GOT3 (cell line): ENCODE results near the gene GTF2H3.
"Not testable (repeated sequence)": the region's sequence is repeated elsewhere in the genome, so short reads cannot be mapped to it uniquely, and the experiment has no call there.

Experiments
- DNase-seq: peaks from one replicate; lab custom pipeline; 2025; ENCODE audit warnings: mixed read lengths; lab: John Stamatoyannopoulos, UW

Gene GTF2H3

GRCh38 chr12:123633379-123634141 is at the start of gene GTF2H3, which contains the start of gene EIF2B1:
GTF2H3 (plus strand) TSS chr12:123633829; CDS start chr12:123633860, 31 bp downstream.
EIF2B1 (minus strand) TSS chr12:123633686; CDS start chr12:123633557, 129 bp downstream.
- peak; percentile 77 for DNase-seq

DNA sequence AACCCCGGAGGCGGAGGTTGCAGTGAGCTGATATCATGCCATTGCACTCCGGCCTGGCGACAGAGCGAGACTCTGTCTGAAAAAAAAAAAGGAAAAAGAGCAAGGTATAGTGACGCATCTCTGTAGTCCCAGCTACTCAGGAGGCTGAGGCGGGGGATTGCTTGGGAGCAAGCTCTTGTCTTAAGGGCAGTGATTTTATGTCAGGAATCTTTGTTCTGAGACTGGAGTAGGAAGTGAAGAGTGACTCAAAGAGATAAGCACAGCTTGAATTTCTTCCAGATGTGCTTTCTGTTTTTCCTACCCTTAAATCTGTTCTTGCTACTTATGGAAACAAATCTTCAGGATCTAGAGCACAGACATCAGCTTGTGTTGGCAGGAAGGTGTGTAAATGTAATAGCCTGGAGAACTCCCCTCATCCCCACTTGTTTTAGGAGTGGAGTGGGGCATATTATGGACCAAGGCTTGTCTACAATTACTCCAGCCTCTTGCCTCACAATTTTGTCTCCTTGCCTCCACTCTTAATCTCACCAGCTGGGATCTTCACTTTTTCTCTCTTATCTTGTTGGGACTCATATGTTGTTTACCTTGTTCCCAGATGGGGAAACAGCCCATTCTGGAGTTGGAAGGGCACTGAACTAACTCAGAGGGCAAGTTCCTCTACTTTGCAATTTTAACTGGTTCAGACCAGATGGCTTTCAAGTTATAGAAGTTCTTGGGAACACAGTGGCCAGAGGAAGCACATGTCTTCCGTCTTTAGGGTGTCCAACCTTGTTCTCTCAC is 41.7 kb upstream of the GTF2H3 start:
- no peak for DNase-seq

DNA sequence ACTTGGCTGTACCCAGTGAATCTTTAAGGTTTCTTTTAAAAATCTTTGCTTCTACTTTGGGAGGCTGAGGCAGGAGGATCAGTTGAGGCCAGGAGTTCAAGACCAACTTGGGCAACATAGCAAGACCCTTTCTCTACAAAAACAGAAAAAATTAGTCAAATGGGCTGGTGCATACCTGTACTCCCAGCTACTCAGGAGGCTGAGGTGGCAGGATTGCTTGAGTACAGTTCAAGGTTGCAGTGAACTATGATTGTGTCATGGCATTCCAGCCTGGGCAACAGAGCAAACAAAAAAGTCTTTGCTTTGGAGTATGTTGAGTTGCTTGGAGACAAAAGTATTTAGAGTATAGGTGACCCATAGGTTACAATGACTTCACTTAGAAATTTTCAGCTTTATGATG is 37.9 kb upstream of the GTF2H3 start:
- DNase-seq: no peak

- DNase-seq: no peak
Measured at GRCh38 chr12:123597100-123597499, 36.5 kb upstream of the GTF2H3 start.

DNA sequence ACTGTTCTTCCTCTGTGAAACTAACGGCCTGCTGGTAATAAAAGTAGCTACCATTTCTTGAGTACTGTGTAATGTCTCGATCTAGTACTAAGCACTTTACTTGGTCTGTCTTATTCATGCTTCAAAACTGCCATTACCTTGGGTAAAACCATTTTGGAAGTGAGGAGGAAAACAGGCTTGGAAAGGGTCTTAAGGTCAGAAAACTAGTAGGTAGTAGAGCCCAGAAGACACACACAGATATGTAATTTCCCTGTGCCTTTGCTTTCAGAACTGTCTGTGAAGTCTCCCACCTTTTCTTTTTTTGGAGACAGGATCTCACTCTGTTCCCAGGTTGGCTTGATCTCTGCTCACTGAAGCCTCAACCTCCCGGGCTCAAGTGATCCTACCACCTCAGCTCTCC is 35.1 kb upstream of the GTF2H3 start:
- no peak for DNase-seq

DNA sequence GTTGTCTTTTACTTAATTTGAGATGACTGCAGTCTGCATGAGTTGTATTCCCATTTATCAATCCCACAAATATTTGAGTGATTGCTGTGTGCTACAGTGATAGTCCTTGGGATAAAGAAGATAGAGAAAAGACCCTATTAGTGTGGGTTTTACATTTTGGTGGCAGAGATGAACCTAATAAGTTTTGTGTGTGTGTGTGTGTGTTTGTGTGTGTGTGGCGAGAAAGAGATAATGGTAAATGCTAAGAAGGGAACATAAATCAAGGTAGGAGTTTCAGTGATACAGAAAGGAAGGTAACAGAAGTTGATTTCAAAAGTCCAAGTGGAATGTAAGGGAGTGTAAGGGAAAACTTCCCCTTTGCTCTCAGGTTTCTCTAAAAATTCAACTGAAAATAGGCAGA is 34.3 kb upstream of the GTF2H3 start:
- no peak for DNase-seq

DNA sequence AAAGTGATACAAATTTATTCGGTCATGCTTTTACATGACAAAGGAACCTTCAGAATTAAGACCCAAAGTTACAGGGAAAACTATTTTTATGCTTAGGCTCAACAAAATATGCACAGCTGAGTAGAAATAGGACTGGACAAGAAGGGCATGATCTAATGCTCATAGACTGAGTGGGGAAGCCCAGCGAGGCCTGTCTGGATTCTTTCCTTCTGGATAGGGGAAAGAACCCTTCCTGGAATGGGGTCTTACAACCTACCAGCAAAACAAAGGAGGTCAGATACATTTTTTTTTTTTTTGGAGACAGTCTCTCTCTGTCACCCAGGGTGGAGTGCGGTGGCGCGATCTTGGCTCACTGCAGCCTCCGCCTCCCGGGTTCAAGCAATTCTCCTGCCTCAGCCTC is 33.9 kb upstream of the GTF2H3 start:
- DNase-seq: no peak

GRCh38 chr12:123601602-123602489 is 31.8 kb upstream of the GTF2H3 start, which contains the start of gene DDX55:
DDX55 (plus strand) TSS chr12:123602099; CDS start chr12:123602149, 50 bp downstream.
- peak; percentile 42 for DNase-seq

DNA sequence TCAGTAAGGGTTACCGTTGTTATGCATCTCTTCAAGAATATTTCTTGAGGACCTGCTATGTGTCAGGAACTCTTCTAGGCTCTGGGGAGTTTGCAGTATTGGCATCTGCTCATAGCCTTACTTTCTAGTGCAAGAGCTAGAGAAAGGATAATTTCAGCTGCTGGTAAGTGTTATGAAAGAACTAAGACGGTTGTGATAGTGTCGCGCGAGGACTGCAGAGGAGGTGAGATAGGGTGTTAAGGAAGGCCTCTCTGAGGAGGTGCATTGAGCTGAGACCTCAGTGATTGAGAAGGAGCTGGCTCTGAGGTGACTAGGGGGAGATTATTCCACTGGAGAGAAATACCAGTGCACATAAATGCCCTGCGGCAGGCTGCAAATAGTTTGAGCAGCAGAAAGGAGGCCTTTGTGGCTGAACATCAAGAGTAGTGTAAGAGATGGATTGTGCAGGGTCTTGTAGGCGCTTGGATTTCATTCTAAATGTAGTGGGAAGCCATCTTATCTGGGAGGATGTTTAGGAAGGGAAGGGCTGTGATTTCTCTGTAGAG is 30.9 kb upstream of the GTF2H3 start:
- no peak for DNase-seq

DNA sequence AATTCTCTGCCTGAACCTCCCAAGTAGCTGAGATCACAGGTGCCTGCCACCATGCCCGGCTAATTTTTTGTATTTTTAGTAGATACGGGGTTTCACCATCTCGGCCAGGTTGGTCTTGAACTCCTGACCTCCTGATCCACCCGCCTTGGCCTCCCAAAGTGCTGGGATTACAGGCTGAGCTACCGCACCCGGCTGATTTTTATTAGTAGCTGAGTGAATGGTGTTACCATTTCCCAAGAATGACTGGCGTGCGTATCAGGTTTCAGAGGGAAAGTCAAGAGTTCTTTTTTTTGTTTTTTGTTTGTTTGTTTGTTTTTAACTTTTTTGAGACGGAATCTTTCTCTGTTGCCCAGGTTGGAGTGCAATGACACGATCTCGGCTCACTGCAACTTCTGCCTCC is 30.1 kb upstream of the GTF2H3 start:
- not testable (repeated sequence) for DNase-seq

GRCh38 chr12:123607756-123608155 is 25.9 kb upstream of the GTF2H3 start:
- no peak for DNase-seq

- no peak for DNase-seq
Measured at GRCh38 chr12:123608182-123608581, 25.4 kb upstream of the GTF2H3 start.

DNA sequence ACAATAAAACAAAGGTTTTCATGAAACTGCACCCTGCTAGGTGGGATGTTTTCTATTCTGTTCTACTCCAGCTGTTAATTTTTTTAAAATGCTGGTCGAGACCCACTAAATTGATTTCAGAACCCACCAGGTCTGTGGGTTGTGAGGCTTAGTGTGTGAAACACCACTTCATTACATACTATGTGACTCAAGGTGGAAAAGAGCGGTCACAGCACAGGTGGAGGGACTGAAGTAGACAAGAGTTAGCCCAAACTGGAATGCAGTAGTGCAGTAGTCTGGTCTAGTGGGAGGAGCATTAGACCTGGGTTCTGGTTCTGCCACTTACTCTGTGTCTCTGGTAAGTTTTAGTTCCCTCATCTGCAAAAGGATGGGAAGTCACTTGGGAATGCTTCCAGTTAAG is 19.5 kb upstream of the GTF2H3 start:
- DNase-seq: no peak

GRCh38 chr12:123614531-123614930 is 19.1 kb upstream of the GTF2H3 start:
- peak; percentile 32 for DNase-seq

DNA sequence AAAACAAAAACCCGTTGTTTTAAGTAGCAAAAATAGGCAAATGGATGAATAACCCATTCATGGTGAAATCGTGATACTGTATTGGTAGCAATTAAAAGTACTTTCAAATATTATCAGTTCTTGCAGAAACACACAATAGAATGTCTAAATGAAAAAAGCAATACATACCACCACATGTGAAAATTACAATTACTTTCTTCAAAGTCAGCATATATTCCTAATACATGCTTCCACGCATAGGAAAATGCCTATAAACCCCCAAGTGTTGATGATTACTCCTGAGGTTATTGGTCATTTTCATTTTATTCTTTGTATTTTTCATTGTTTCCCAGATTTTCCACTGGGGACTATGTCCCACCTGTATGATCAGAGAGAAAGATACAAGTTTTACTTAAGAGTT is 16.5 kb upstream of the GTF2H3 start:
- DNase-seq: no peak

DNA sequence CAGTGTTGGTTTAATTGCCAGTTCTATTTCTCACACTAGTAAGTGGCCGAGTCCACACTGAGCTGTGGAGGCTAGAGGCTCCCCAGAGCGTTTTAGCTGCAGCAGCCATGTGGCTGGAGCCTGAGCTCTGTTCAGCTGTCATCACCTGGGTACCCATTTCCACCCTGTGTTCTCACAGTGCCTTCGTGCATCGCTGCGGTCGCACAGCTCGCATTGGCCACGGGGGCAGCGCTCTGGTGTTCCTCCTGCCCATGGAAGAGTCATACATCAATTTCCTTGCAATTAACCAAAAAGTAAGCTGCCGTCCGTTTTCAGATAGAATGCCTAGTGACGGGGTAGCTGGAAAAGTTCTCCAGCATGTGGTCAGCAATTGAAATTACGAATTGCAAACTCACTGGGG is 16.0 kb upstream of the GTF2H3 start:
- DNase-seq: no peak

DNA sequence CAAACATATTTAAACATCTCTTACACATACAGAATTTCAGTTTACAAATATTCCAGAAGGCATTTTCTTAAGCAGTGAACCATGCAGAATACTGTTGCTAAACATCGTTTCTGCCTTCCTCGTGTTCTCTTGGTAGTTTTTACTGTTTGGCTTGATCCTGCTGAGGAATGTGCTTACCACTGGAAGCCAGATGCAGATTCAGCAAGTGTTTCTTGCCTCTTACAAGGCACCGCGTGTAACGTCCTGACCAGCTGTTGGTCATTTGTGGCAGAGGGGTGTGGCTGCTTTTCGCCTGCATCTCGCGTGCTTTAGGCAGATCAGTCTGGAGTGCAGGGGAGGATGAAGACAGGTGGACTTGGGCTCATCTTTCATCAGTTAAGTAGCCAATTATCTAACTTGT is 12.5 kb upstream of the GTF2H3 start:
- DNase-seq: no peak

DNA sequence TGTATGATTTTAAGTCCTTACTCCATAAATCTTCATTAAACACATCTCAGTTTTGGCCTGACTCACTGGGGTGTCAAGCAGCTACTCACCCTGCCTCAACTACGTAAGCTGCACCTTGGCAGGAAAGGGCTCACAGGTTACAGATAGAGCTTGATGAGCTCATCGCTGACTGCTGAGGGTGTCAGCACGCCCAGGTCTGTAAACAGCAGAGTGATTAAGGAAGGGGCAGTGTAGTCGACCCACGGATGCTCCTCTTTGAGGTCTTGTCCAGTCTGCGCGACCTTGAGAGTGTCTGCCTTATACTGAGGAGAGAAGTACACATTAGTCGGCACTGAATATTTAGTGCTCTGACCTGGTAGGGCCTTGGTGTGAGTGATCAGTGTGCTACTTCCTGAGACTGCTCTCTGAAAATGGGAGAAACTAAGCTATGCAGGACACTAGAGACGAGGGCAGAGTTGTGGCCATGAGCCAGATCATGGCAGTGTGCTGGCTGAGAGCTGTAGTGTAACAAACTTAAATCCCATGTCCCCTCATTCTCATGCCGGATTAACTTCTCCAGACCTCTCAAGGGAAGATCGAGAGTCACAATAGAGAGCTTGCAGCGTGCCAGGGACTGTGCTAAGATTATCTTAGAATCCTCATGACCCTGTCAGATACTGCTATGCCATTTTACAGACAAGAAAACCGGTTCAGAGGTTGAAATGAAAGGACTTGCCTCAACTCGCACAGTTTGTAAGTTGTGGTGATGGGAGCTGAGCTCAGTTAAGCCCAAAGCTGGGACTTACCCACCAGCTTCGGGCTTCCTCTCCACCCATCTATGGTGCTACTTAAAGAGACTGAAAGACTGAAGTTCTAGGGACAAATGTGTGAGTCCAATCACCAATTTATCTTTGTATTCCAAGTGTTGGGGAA is 11.8 kb upstream of the GTF2H3 start:
- DNase-seq: no peak

- no peak for DNase-seq
Measured at GRCh38 chr12:123634142-123634561, 523 bp downstream of the GTF2H3 start.

GRCh38 chr12:123643911-123644310 is 10.3 kb downstream of the GTF2H3 start:
- no peak for DNase-seq

- DNase-seq: no peak
Measured at GRCh38 chr12:123645380-123645779, 11.8 kb downstream of the GTF2H3 start.
